Neural progenitor cell (in vitro differentiated cells): ENCODE data around the gene CPS1. TPM values are rescaled to one million over a fixed set of nuclear protein-coding genes. Genes with fewer than 3 reads are reported as not detected.

ENCODE experiments used
- DNase-seq: peaks from one replicate; pipeline ENCODE4 v3.0.0-alpha.2; 2016; ENCODE audit warnings: low spot score
- H2AFZ ChIP-seq: fragments of 200-600 bp; sonication (generic); replicated peaks from 2 replicates; pipeline ENCODE4 v1.6.1; 2016; ENCODE audit warnings: antibody characterized with exemption
- H3F3A ChIP-seq: fragments of 200-600 bp; sonication (generic); 2 replicates; pipeline ENCODE4 v1.6.1; 2016; ENCODE audit warnings: antibody characterized with exemption, low read depth
- H3K27ac ChIP-seq: fragments of 200-600 bp; sonication (generic); 2 replicates; pipeline ENCODE4 v1.5.1; 2016; ENCODE audit warnings: mild to moderate bottlenecking
- H3K27me3 ChIP-seq: fragments of 200-600 bp; sonication (generic); 2 replicates; pipeline ENCODE4 v1.6.1; 2016; ENCODE audit warnings: mild to moderate bottlenecking, moderate library complexity
- H3K36me3 ChIP-seq: fragments of 200-600 bp; sonication (generic); 2 replicates; pipeline ENCODE4 v1.5.1; 2016
- H3K4me1 ChIP-seq: fragments of 200-600 bp; sonication (generic); 2 replicates; pipeline ENCODE4 v1.6.1; 2016; ENCODE audit warnings: mixed run types
- H3K4me2 ChIP-seq: fragments of 200-600 bp; sonication (generic); 2 replicates; pipeline ENCODE4 v1.6.1; 2016
- H3K4me3 ChIP-seq: fragments of 200-600 bp; sonication (generic); 2 replicates; pipeline ENCODE4 v1.5.1; 2016
- H3K79me2 ChIP-seq: fragments of 200-600 bp; sonication (generic); 2 replicates; pipeline ENCODE4 v1.6.1; 2016; ENCODE audit warnings: low read depth
- H3K9ac ChIP-seq: fragments of 200-600 bp; sonication (generic); 2 replicates; pipeline ENCODE4 v1.6.1; 2016
- H3K9me3 ChIP-seq: fragments of 200-600 bp; sonication (generic); 2 replicates; pipeline ENCODE4 v1.5.1; 2016; ENCODE audit warnings: low read depth
- H4K20me1 ChIP-seq: fragments of 200-600 bp; sonication (generic); 2 replicates; pipeline ENCODE4 v1.6.1; 2016; ENCODE audit warnings: low read depth
- H3K27ac Mint-ChIP-seq: 3 replicates; pipeline ENCODE4 v1.8.0; 2021; ENCODE audit warnings: mixed read lengths
- H3K27me3 Mint-ChIP-seq: 2 replicates; pipeline ENCODE4 v1.8.0; 2022; ENCODE audit warnings: low read depth, mild to moderate bottlenecking, inconsistent platforms, moderate library complexity, mixed read lengths; ENCODE audit not compliant: insufficient read depth
- H3K36me3 Mint-ChIP-seq: 3 replicates; pipeline ENCODE4 v1.8.0; 2021; ENCODE audit warnings: mixed read lengths
- H3K4me1 Mint-ChIP-seq: 3 replicates; pipeline ENCODE4 v1.8.0; 2021; ENCODE audit warnings: mixed read lengths
- H3K4me3 Mint-ChIP-seq: 3 replicates; pipeline ENCODE4 v1.8.0; 2021; ENCODE audit warnings: mild to moderate bottlenecking, moderate library complexity, mixed read lengths
- H3K9me3 Mint-ChIP-seq: 3 replicates; pipeline ENCODE4 v1.8.0; 2020; ENCODE audit warnings: mixed read lengths
- EZH2 ChIP-seq: fragments of 200-600 bp; sonication (generic); IDR thresholded peaks from 2 replicates; pipeline ENCODE4 v1.6.1; 2017; ENCODE audit warnings: antibody characterized with exemption, mild to moderate bottlenecking, moderate library complexity
- EZH2phosphoT487 ChIP-seq: fragments of 200-600 bp; sonication (generic); IDR thresholded peaks from 2 replicates; pipeline ENCODE4 v1.6.1; 2017; ENCODE audit warnings: antibody characterized with exemption
- total RNA-seq: library from RNA; depleted of rRNA; stranded (reverse); fragments of >200 nt; gene quantifications from 2 replicates; pipeline ENCODE4 v1.2.3, GENCODE V29; 2015; ENCODE audit warnings: low replicate concordance
- TF ChIP-seq, protein P1 (sequence below): fragments of 200-600 bp; sonication (generic); IDR thresholded peaks from 2 replicates; pipeline ENCODE4 v1.5.1; 2017; ENCODE audit warnings: antibody characterized with exemption, mild to moderate bottlenecking

CPS1 gene
- total RNA-seq, 1 donor from 2014 or later: 86.8 TPM

DNA sequence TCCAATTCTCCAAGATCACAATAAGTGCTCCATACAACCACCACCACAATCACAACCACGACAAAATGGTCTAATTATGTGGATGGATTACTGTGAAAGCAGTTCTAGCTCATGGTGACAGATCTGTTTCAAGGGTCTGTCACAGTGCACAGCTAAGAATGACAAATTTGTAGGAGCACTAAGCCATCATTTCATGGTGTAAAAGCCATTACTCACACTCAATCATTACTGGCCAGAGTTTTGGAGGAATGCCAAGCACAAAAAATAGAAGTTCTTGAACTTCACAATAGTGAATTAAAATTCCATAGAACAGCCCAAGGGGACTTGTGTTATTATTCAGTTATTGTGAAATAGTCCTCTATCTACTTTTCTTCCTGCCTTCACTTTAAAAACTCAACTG is 2.3 kb downstream of the CPS1 start:
- H4K20me1 ChIP-seq: no peaks in the 10 kb centered on the region
- H3K9me3 Mint-ChIP-seq: no peaks in the 10 kb centered on the region
- no peak overlapping the region for H3K4me3 Mint-ChIP-seq
- H3K27me3 Mint-ChIP-seq: no peaks in the 10 kb centered on the region
- H3K9me3 ChIP-seq: no peaks in the 10 kb centered on the region
- H3K4me2 ChIP-seq: no peak overlapping the region
- peaks cover 4% of the 10 kb centered on the region for H3K4me1 Mint-ChIP-seq
- no peaks in the 10 kb centered on the region for H3K4me1 ChIP-seq
- H3K27me3 ChIP-seq: no peaks in the 10 kb centered on the region
- H2AFZ ChIP-seq: no peak overlapping the region
- no peak overlapping the region for H3K27ac Mint-ChIP-seq
- no peaks in the 10 kb centered on the region for H3F3A ChIP-seq
- TF ChIP-seq EZH2: no peak
- TF ChIP-seq, protein P1, sequence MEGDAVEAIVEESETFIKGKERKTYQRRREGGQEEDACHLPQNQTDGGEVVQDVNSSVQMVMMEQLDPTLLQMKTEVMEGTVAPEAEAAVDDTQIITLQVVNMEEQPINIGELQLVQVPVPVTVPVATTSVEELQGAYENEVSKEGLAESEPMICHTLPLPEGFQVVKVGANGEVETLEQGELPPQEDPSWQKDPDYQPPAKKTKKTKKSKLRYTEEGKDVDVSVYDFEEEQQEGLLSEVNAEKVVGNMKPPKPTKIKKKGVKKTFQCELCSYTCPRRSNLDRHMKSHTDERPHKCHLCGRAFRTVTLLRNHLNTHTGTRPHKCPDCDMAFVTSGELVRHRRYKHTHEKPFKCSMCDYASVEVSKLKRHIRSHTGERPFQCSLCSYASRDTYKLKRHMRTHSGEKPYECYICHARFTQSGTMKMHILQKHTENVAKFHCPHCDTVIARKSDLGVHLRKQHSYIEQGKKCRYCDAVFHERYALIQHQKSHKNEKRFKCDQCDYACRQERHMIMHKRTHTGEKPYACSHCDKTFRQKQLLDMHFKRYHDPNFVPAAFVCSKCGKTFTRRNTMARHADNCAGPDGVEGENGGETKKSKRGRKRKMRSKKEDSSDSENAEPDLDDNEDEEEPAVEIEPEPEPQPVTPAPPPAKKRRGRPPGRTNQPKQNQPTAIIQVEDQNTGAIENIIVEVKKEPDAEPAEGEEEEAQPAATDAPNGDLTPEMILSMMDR: no peak
- no peak for TF ChIP-seq EZH2phosphoT487
- H3K36me3 Mint-ChIP-seq: no peaks in the 10 kb centered on the region
- H3K27ac ChIP-seq: no peak overlapping the region
- no peak overlapping the region for H3K4me3 ChIP-seq
- no peak for DNase-seq
- H3K79me2 ChIP-seq: no peaks in the 10 kb centered on the region
- no peaks in the 10 kb centered on the region for H3K36me3 ChIP-seq
- H3K9ac ChIP-seq: no peak overlapping the region

DNA sequence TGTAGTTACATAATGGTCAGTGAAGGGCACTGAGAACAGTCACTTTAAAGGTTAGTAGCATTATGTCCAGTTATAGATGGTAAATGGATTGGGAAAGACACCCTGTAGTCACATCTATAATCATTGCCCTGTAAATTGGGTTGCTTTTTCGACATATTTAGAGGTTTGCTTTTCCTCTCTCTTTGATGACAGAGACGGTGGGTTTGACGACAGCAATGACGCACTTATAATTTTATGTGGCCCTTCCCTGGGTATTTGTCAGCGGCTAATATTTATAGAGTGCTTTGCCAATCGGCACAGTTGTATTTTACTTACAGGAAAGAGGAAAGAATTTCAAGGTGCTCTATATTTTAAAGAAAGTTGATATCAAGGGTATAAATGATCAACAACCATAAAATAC is 2.8 kb downstream of the CPS1 start:
- TF ChIP-seq EZH2 (no peak), EZH2phosphoT487 (no peak)
- TF ChIP-seq, protein P1: no peak
- H3K27ac ChIP-seq: no peak overlapping the region
- H3K4me3 ChIP-seq: no peak overlapping the region
- no peak overlapping the region for H3K4me3 Mint-ChIP-seq
- no peaks in the 10 kb centered on the region for H3K36me3 ChIP-seq
- DNase-seq: no peak
- no peaks in the 10 kb centered on the region for H3K79me2 ChIP-seq
- no peaks in the 10 kb centered on the region for H3K9me3 Mint-ChIP-seq
- no peak overlapping the region for H2AFZ ChIP-seq
- no peak overlapping the region for H3K4me2 ChIP-seq
- H3K27ac Mint-ChIP-seq: no peak overlapping the region
- H3K4me1 Mint-ChIP-seq: peaks cover 4% of the 10 kb centered on the region
- no peak overlapping the region for H3K9ac ChIP-seq
- no peaks in the 10 kb centered on the region for H4K20me1 ChIP-seq
- H3K36me3 Mint-ChIP-seq: no peaks in the 10 kb centered on the region
- H3K9me3 ChIP-seq: no peaks in the 10 kb centered on the region
- no peaks in the 10 kb centered on the region for H3F3A ChIP-seq
- no peaks in the 10 kb centered on the region for H3K27me3 Mint-ChIP-seq
- H3K4me1 ChIP-seq: no peaks in the 10 kb centered on the region
- H3K27me3 ChIP-seq: no peaks in the 10 kb centered on the region

DNA sequence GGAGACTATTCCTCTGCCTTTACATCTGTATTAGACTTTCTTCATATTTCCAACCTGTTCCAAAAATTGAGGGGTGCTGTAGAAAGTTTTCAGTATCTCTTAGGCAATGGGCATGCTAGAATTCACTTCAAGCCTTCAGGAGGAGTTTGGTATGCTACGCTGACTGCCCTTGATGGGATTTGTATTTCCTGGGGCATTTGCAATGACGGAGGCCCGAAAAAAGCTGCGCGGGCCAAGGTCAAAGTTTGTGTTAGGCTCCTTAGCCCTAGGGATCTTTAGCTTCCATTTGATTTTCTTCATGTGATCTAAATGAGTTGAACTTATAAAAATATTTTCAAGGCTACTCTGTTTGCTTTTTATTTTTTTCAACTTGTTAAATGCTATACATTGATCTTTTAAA is 5.1 kb downstream of the CPS1 start:
- Histone ChIP-seq H3K79me2 (no peaks in the 10 kb centered on the region), H3K27ac (no peak overlapping the region), H3K4me2 (no peak overlapping the region), H3F3A (no peaks in the 10 kb centered on the region), H2AFZ (no peak overlapping the region), H3K9ac (no peak overlapping the region), H3K9me3 (no peaks in the 10 kb centered on the region), H3K27me3 (no peaks in the 10 kb centered on the region), H3K4me3 (no peak overlapping the region), H3K36me3 (no peaks in the 10 kb centered on the region), H4K20me1 (no peaks in the 10 kb centered on the region), H3K4me1 (no peaks in the 10 kb centered on the region)
- H3K27me3 Mint-ChIP-seq: no peaks in the 10 kb centered on the region
- peaks cover 4% of the 10 kb centered on the region for H3K4me1 Mint-ChIP-seq
- H3K9me3 Mint-ChIP-seq: no peaks in the 10 kb centered on the region
- H3K27ac Mint-ChIP-seq: no peak overlapping the region
- TF ChIP-seq EZH2: no peak
- TF ChIP-seq, protein P1: no peak
- no peak for TF ChIP-seq EZH2phosphoT487
- no peak for DNase-seq
- H3K36me3 Mint-ChIP-seq: no peaks in the 10 kb centered on the region
- no peak overlapping the region for H3K4me3 Mint-ChIP-seq

DNA sequence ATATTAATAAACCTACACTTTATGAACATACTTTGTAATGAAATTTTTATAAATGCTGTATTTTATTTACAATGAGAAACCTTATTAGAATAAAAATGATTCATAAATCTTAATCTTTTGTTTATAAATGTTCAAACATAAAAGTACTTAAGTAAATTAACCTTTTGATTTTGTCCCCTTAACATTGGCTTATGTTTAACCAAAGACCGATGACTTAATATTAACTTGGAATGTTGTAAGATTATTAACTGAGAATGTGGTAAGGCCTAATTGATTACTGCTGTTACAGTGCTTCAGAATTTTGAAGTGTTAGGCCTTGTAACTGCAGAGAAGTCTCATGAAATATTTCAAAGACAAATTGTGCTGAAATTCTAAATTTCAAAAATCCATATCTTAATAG is 5.7 kb downstream of the CPS1 start:
- no peak overlapping the region for H2AFZ ChIP-seq
- Mint-ChIP-seq H3K9me3 (no peaks in the 10 kb centered on the region), H3K36me3 (no peaks in the 10 kb centered on the region), H3K27me3 (no peaks in the 10 kb centered on the region), H3K4me1 (peaks cover 4% of the 10 kb centered on the region), H3K27ac (no peak overlapping the region), H3K4me3 (no peak overlapping the region)
- H3K9ac ChIP-seq: no peak overlapping the region
- H3K36me3 ChIP-seq: no peaks in the 10 kb centered on the region
- H4K20me1 ChIP-seq: no peaks in the 10 kb centered on the region
- no peak overlapping the region for H3K4me2 ChIP-seq
- no peaks in the 10 kb centered on the region for H3K4me1 ChIP-seq
- no peaks in the 10 kb centered on the region for H3K27me3 ChIP-seq
- H3K4me3 ChIP-seq: no peak overlapping the region
- no peak for DNase-seq
- no peak overlapping the region for H3K27ac ChIP-seq
- H3K9me3 ChIP-seq: no peaks in the 10 kb centered on the region
- TF ChIP-seq EZH2phosphoT487: no peak
- TF ChIP-seq, protein P1: no peak
- no peak for TF ChIP-seq EZH2
- no peaks in the 10 kb centered on the region for H3K79me2 ChIP-seq
- no peaks in the 10 kb centered on the region for H3F3A ChIP-seq
